IMR-90 (cell line): ENCODE measurements around the gene UXS1. TPM values are rescaled to one million over a fixed set of nuclear protein-coding genes. Genes with fewer than 3 reads are reported as not detected.

Source experiments
- ATAC-seq: fragments of 200-7000 bp; cut with Tn5 transposase; 2 replicates; pipeline ENCODE4 v1.9.1; 2020; ENCODE audit warnings: low read depth, mild to moderate bottlenecking, moderate library complexity
- BruUV-seq: library from RNA; stranded (reverse); fragments of 400-500 nt; replicated peaks from 2 replicates; lab custom pipeline; 2021; lab: Mats Ljungman, UMichigan
- CTCF ChIA-PET: fragments of 300-600 bp; formaldehyde crosslinking; extraction: SDS; loops from one replicate; lab custom pipeline; 2021; ENCODE audit warnings: antibody characterized with exemption; lab: Yijun Ruan, JAX
- POLR2A ChIA-PET: fragments of 300-600 bp; sonication (Branson Sonifier 250); formaldehyde crosslinking; loops from one replicate; lab custom pipeline; 2022; ENCODE audit warnings: antibody characterized with exemption; ENCODE audit not compliant: unreplicated experiment; lab: Charles Lee
- DNase-seq: peaks from one replicate; pipeline ENCODE4 v3.0.0; 2013
- H2AFZ ChIP-seq: replicated peaks from 2 replicates; pipeline ENCODE3; 2013; ENCODE audit warnings: low read length, mild to moderate bottlenecking; ENCODE audit not compliant: poor library complexity
- H2AK5ac ChIP-seq: 2 replicates; pipeline ENCODE4 v1.6.1; 2013; ENCODE audit warnings: low read depth, low read length, inconsistent platforms
- H2AK9ac ChIP-seq: replicated peaks from 2 replicates; pipeline ENCODE3; 2013; ENCODE audit warnings: mild to moderate bottlenecking, low read depth, low read length, moderate library complexity; ENCODE audit not compliant: poor library complexity
- H2BK120ac ChIP-seq: 2 replicates; pipeline ENCODE4 v1.6.1; 2013; ENCODE audit warnings: low read depth, low read length, inconsistent platforms
- H2BK15ac ChIP-seq: 3 replicates; pipeline ENCODE4 v1.6.1; 2013; ENCODE audit warnings: low read depth, low read length, inconsistent platforms
- H2BK20ac ChIP-seq: 2 replicates; pipeline ENCODE4 v1.6.1; 2013; ENCODE audit warnings: low read depth, mild to moderate bottlenecking, inconsistent platforms, low read length, moderate library complexity
- H2BK5ac ChIP-seq: 2 replicates; pipeline ENCODE4 v1.6.1; 2013; ENCODE audit warnings: mild to moderate bottlenecking, low read depth, low read length, inconsistent platforms; ENCODE audit not compliant: poor library complexity, severe bottlenecking
- H3K14ac ChIP-seq: replicated peaks from 2 replicates; pipeline ENCODE4 v1.6.1; 2013; ENCODE audit warnings: low read depth, low read length, inconsistent platforms
- H3K18ac ChIP-seq: 2 replicates; pipeline ENCODE4 v1.6.1; 2013; ENCODE audit warnings: low read depth, low read length, control low read depth
- H3K23ac ChIP-seq: 2 replicates; pipeline ENCODE4 v1.6.1; 2013; ENCODE audit warnings: low read depth, low read length, inconsistent platforms
- H3K27ac ChIP-seq: 2 replicates; pipeline ENCODE4 v1.5.1; 2013; ENCODE audit warnings: mild to moderate bottlenecking, control low read depth, low read length; ENCODE audit not compliant: insufficient read depth
- H3K27me3 ChIP-seq: 2 replicates; pipeline ENCODE4 v1.6.1; 2013; ENCODE audit warnings: low read length; ENCODE audit not compliant: control insufficient read depth, insufficient read depth
- H3K36me3 ChIP-seq: 2 replicates; pipeline ENCODE4 v1.6.1; 2013; ENCODE audit warnings: low read length, mixed read lengths; ENCODE audit not compliant: control insufficient read depth, insufficient read depth
- H3K4ac ChIP-seq: 2 replicates; pipeline ENCODE4 v1.6.1; 2013; ENCODE audit warnings: low read depth, low read length, inconsistent platforms
- H3K4me1 ChIP-seq: 2 replicates; pipeline ENCODE4 v1.6.1; 2013; ENCODE audit warnings: low read length, mixed read lengths; ENCODE audit not compliant: control insufficient read depth, insufficient read depth
- H3K4me2 ChIP-seq: 2 replicates; pipeline ENCODE4 v1.6.1; 2013; ENCODE audit warnings: low read depth, mild to moderate bottlenecking, control low read depth, low read length, moderate library complexity
- H3K4me3 ChIP-seq: 2 replicates; pipeline ENCODE4 v1.5.1; 2013; ENCODE audit warnings: low read depth, mild to moderate bottlenecking, control low read depth, low read length, moderate library complexity; ENCODE audit not compliant: insufficient read depth
- H3K56ac ChIP-seq: 2 replicates; pipeline ENCODE4 v1.6.1; 2013; ENCODE audit warnings: low read length, inconsistent platforms; ENCODE audit not compliant: insufficient read depth; ENCODE audit errors: extremely low read depth
- H3K79me1 ChIP-seq, 2 experiments: 2 replicates each; pipeline ENCODE4 v1.6.1; 2013; ENCODE audit warnings: low read length in 2 of 2, inconsistent platforms in 1 of 2, low read depth in 1 of 2
- H3K9ac ChIP-seq: 2 replicates; pipeline ENCODE4 v1.6.1; 2013; ENCODE audit warnings: low read depth, low read length, control low read depth
- H3K9me1 ChIP-seq: 2 replicates; pipeline ENCODE4 v1.6.1; 2013; ENCODE audit warnings: low read length, inconsistent platforms; ENCODE audit not compliant: insufficient read depth
- H3K9me3 ChIP-seq: 2 replicates; pipeline ENCODE4 v1.6.1; 2013; ENCODE audit warnings: low read length; ENCODE audit not compliant: control insufficient read depth, insufficient read depth
- H4K20me1 ChIP-seq: 2 replicates; pipeline ENCODE4 v1.6.1; 2013; ENCODE audit warnings: low read length, inconsistent platforms; ENCODE audit not compliant: insufficient read depth
- H4K5ac ChIP-seq: 2 replicates; pipeline ENCODE4 v1.6.1; 2013; ENCODE audit warnings: mild to moderate bottlenecking, low read depth, low read length, control low read depth
- H4K8ac ChIP-seq, 2 experiments: 2 replicates each; pipeline ENCODE4 v1.6.1; 2013; ENCODE audit warnings: low read depth in 2 of 2, low read length in 2 of 2, control low read depth in 1 of 2, inconsistent platforms in 1 of 2
- H4K91ac ChIP-seq: 2 replicates; pipeline ENCODE4 v1.6.1; 2013; ENCODE audit warnings: low read depth, low read length, inconsistent platforms; ENCODE audit not compliant: insufficient read depth
- BHLHE40 ChIP-seq: fragments of 150-350 bp; IDR thresholded peaks from 2 replicates; pipeline ENCODE4 v1.6.1; 2016; ENCODE audit warnings: mild to moderate bottlenecking, low read depth, low read length
- CHD1 ChIP-seq: IDR thresholded peaks from 2 replicates; pipeline ENCODE4 v1.6.1; 2012; ENCODE audit warnings: low read depth, low read length, improper control_type of control experiment
- ELK1 ChIP-seq: fragments of 150-350 bp; IDR thresholded peaks from 2 replicates; pipeline ENCODE4 v1.6.1; 2016; ENCODE audit warnings: low read depth, mild to moderate bottlenecking, low read length, moderate library complexity, borderline replicate concordance
- MAFK ChIP-seq: IDR thresholded peaks from 2 replicates; pipeline ENCODE4 v1.6.1; 2012; ENCODE audit warnings: low read depth, low read length, improper control_type of control experiment
- NFE2L2 ChIP-seq: fragments of 150-350 bp; IDR thresholded peaks from 2 replicates; pipeline ENCODE4 v1.6.1; 2016; ENCODE audit warnings: low read depth, mild to moderate bottlenecking, low read length
- WGBS, 2 experiments: methylation state at CpG; one replicate each; pipeline versions ENCODE4 v1.1.5 to v1.1.7; 2013; ENCODE audit warnings: missing lambda C conversion rate in 2 of 2; ENCODE audit not compliant: insufficient read length in 1 of 2; ENCODE audit errors: extremely low coverage in 2 of 2; 5-methylcytosine and 5-hydroxymethylcytosine counted together
- dilution Hi-C: fragments of 300-500 bp; cut with HindIII; formaldehyde crosslinking; loops from one replicate; pipeline ENCODE4 v1.14.3; 2018; ENCODE audit warnings: low sequenced_read_pairs; ENCODE audit not compliant: unreplicated experiment
- in situ Hi-C: fragments of 300-500 bp; cut with MboI; formaldehyde crosslinking; loops from 3 replicates; pipeline ENCODE4 v1.14.3; 2019; ENCODE audit warnings: low sequenced_read_pairs, inconsistent platforms, mixed read lengths
- intact Hi-C: fragments of 100-400 bp; cut with micrococcal nuclease; formaldehyde crosslinking; loops from 2 replicates; pipeline ENCODE4 v1.10.0; 2022
- polyA plus RNA-seq, 3 experiments: library from polyadenylated mRNA; depleted of rRNA; stranded (reverse); fragments of >200 nt; gene quantifications; 2 replicates each; pipeline ENCODE4 v1.2.3, GENCODE V29; 2012; ENCODE audit warnings: low replicate concordance in 1 of 3
- total RNA-seq: library from RNA; depleted of rRNA; stranded (reverse); fragments of >200 nt; gene quantifications from 2 replicates; pipeline ENCODE4 v1.2.3, GENCODE V29; 2012

UXS1 gene
- total and polyA plus RNA-seq, 2 of the 4 experiments (the other 2 are of a cell fraction), result 33.7 to 54.3 TPM

GRCh38 chr2:106147159-106147558 is 46.9 kb downstream of the UXS1 start:
- Histone ChIP-seq H3K4me2 (peak overlapping the region; percentile 57), H3K56ac (no peak overlapping the region), H2AK9ac (no peak overlapping the region), H3K9me1 (peaks cover 8% of the 10 kb centered on the region), H3K4me3 (no peak overlapping the region), H3K4ac (peak overlapping the region; percentile 8), H3K36me3 (peaks cover 5% of the 10 kb centered on the region), H3K18ac (peak overlapping the region; percentile 48), H2BK15ac (no peak overlapping the region), H2BK5ac (peak overlapping the region; percentile 54), H3K9me3 (no peaks in the 10 kb centered on the region), H2AK5ac (no peak overlapping the region), H4K8ac (peak overlapping the region in 1 of 2 experiments; percentile 28; a peak in 2 of 4 replicates), H3K14ac (peak overlapping the region; percentile 31; the same call in 1 of the 2 replicates), H2AFZ (no peak overlapping the region), H3K23ac (no peak overlapping the region), H2BK120ac (peak overlapping the region; percentile 56), H3K9ac (peak overlapping the region; percentile 0; the same call in 1 of the 2 replicates), H2BK20ac (peak overlapping the region; percentile 3; the same call in 1 of the 2 replicates), H3K27me3 (no peaks in the 10 kb centered on the region), H3K27ac (peak overlapping the region; percentile 66), H4K5ac (no peak overlapping the region; the same call in 1 of the 2 replicates), H4K91ac (0 out of 2 replicates have a peak overlapping the region, but pooled peaks have one; percentile 1), H3K79me1 (0 out of 4 replicates have a peak, but pooled peaks cover 0 to 3% of the 10 kb centered on the region in 2 experiments), H4K20me1 (no peaks in the 10 kb centered on the region), H3K4me1 (peaks cover 6% of the 10 kb centered on the region)
- TF ChIP-seq MAFK (peak; percentile 55; the same call in 1 of the 2 replicates), CHD1 (no peak), ELK1 (no peak), BHLHE40 (no peak), NFE2L2 (peak; percentile 56; the same call in 1 of the 2 replicates)
- DNase-seq, result peak; percentile 71
- POLR2A ChIA-PET, result no interaction called here
- dilution Hi-C loops (no loop called here), intact Hi-C loops (no loop called here), in situ Hi-C loops (no loop called here)
- CTCF ChIA-PET, result interaction anchor here (1.0 to 1.4 kb wide), 2 partner anchors 54 to 280 kb away, joined by 3 to 4 read pairs; no protein-coding TSS in a partner anchor
- 0% methylated on average over 1 of the region's 3 CpGs; no CpG with 5 or more reads in 1 of the 2 experiments for WGBS, 2 experiments
- BruUV-seq, result no TSS peak
- peak; percentile 89 for ATAC-seq
